ENCODE data around the gene OPCML. TPM values are rescaled to one million over a fixed set of nuclear protein-coding genes. Genes with fewer than 3 reads are reported as not detected.

Gene OPCML
- polyA plus RNA-seq, 3 donors, result not detected

DNA sequence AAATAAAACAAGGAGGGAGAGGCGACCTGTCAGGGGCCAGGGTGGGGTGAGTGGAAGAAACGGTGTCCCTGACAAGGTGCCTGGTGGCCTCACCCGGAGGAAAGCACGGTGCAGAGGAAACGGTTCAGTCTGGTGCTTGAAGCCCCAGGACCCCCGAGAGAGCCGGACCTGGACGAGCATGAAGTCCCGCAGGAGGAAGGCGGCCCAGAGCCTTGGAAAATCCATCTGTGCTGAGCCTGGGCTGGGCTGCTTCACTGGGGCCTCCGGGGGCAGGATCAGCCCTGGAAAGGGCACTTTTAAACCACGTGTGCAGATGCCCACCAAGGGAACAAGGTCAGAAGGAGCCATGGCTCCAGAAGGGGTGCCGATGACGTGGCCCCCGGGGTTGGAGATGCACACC, 467.3 kb downstream of the OPCML start:
- TF ChIP-seq, protein P1, sequence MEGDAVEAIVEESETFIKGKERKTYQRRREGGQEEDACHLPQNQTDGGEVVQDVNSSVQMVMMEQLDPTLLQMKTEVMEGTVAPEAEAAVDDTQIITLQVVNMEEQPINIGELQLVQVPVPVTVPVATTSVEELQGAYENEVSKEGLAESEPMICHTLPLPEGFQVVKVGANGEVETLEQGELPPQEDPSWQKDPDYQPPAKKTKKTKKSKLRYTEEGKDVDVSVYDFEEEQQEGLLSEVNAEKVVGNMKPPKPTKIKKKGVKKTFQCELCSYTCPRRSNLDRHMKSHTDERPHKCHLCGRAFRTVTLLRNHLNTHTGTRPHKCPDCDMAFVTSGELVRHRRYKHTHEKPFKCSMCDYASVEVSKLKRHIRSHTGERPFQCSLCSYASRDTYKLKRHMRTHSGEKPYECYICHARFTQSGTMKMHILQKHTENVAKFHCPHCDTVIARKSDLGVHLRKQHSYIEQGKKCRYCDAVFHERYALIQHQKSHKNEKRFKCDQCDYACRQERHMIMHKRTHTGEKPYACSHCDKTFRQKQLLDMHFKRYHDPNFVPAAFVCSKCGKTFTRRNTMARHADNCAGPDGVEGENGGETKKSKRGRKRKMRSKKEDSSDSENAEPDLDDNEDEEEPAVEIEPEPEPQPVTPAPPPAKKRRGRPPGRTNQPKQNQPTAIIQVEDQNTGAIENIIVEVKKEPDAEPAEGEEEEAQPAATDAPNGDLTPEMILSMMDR (IDR thresholded peaks at IDR 0.05), result no peak
- Mint-ChIP-seq H3K9me3 (peaks cover 0 to 5% (median 0%) of the 10 kb centered on the region in 7 donors), H3K36me3 (no peaks in the 10 kb centered on the region), H3K27ac (peak overlapping the region in 1 of 7 donors; percentile 6), H3K27me3 (ENCODE audit: low read depth in 3 of 3) (peaks cover 28 to 37% (median 36%) of the 10 kb centered on the region in 3 donors), H3K4me3 (peak overlapping the region in 1 of 2 donors; percentile 3), H3K4me1 (no peaks in the 10 kb centered on the region)
- Histone ChIP-seq H3K79me2 (ENCODE audit: insufficient read depth, low read length) (no peaks in the 10 kb centered on the region), H4K20me1 (ENCODE audit: insufficient read depth, low read length) (no peaks in the 10 kb centered on the region), H3K4me1 (ENCODE audit: control insufficient read depth in 1 of 2, insufficient read depth in 2 of 2, low read length in 2 of 2) (no peaks in the 10 kb centered on the region), H3K9ac (ENCODE audit: insufficient read depth, low read length, poor library complexity, severe bottlenecking) (no peak overlapping the region), H3K4me3 (replicated peaks in 1 of 3; ENCODE audit: low read depth in 2 of 3, low read length in 3 of 3) (no peak overlapping the region), H3K36me3 (replicated peaks in 1 of 2; ENCODE audit: control insufficient read depth in 1 of 2, insufficient read depth in 2 of 2, low read length in 2 of 2) (no peaks in the 10 kb centered on the region), H3K9me3 (replicated peaks in 1 of 2; ENCODE audit: control insufficient read depth in 1 of 2, insufficient read depth in 1 of 2, low read length in 2 of 2) (no peaks in the 10 kb centered on the region), H2AFZ (ENCODE audit: insufficient read depth, low read depth, low read length, poor library complexity, severe bottlenecking) (no peak overlapping the region), H3K27me3 (ENCODE audit: control insufficient read depth in 2 of 2, insufficient read depth in 2 of 2, low read length in 2 of 2) (peaks cover 3 to 28% of the 10 kb centered on the region in 2 donors), H3K4me2 (replicated peaks; ENCODE audit: extremely low read depth, low read length, poor library complexity, severe bottlenecking) (no peak overlapping the region), H3K27ac (ENCODE audit: low read depth in 1 of 2, low read length in 2 of 2) (no peak overlapping the region)
- intact Hi-C loops (cut with micrococcal nuclease), result no loop called here
- 88% methylated on average over 15 of the region's 15 CpGs for WGBS (ENCODE audit: insufficient coverage)
- DNase-seq, result no peak

DNA sequence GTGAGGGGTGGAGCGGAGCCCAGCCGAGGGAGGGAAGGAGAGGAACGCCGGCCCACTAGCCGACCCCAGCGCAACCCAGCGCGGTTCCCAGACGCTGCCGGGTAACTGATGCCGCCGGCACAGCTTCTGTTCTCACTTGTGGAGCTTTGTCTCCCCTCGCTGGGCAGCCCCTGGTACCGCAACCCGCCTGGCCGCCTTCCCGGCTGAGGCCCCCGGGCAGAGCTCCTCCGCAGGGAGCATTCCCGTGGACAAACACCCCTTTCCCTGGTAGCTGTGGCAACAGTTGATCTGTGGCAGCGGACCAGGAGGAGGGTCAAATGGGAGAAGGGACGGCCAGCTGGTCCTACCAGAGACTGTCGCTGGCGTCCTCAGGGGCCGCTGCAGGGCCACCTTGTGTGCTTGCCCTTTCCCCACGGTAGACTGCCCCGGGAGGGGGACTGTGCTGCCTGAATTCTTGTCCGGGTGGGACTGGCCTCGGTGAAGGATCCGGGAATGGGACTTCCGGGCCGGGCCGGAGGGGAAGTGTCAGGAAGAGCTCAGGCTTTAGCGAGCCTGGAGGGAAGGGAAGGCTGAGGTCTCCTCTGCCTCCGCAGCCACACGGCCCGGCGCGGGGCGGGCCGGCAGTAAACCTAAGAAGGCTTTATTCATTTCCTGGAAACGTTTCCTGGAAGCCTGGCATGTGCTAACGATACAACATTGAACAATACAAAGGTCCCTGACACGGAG, 468.0 kb downstream of the OPCML start:
- no peak overlapping the region for H3K4me3 ChIP-seq (replicated peaks in 1 of 3; ENCODE audit: low read depth in 2 of 3, low read length in 3 of 3)

More for the DNA sequence above, 468.0 kb downstream of the OPCML start:
- Histone ChIP-seq H3K9ac (ENCODE audit: insufficient read depth, low read length, poor library complexity, severe bottlenecking) (no peak overlapping the region), H4K20me1 (ENCODE audit: insufficient read depth, low read length) (no peaks in the 10 kb centered on the region), H3K9me3 (replicated peaks in 1 of 2; ENCODE audit: control insufficient read depth in 1 of 2, insufficient read depth in 1 of 2, low read length in 2 of 2) (no peaks in the 10 kb centered on the region), H3K27ac (ENCODE audit: low read depth in 1 of 2, low read length in 2 of 2) (no peak overlapping the region), H3K79me2 (ENCODE audit: insufficient read depth, low read length) (no peaks in the 10 kb centered on the region), H2AFZ (ENCODE audit: insufficient read depth, low read depth, low read length, poor library complexity, severe bottlenecking) (no peak overlapping the region), H3K4me2 (replicated peaks; ENCODE audit: extremely low read depth, low read length, poor library complexity, severe bottlenecking) (no peak overlapping the region), H3K27me3 (ENCODE audit: control insufficient read depth in 2 of 2, insufficient read depth in 2 of 2, low read length in 2 of 2) (peaks cover 3 to 26% of the 10 kb centered on the region in 2 donors), H3K36me3 (replicated peaks in 1 of 2; ENCODE audit: control insufficient read depth in 1 of 2, insufficient read depth in 2 of 2, low read length in 2 of 2) (no peaks in the 10 kb centered on the region), H3K4me1 (ENCODE audit: control insufficient read depth in 1 of 2, insufficient read depth in 2 of 2, low read length in 2 of 2) (no peaks in the 10 kb centered on the region)
- DNase-seq, result no peak
- Mint-ChIP-seq H3K4me3 (peak overlapping the region in 1 of 2 donors; percentile 67), H3K9me3 (peaks cover 0 to 5% (median 0%) of the 10 kb centered on the region in 7 donors), H3K36me3 (no peaks in the 10 kb centered on the region), H3K27ac (peak overlapping the region in 1 of 7 donors; percentile 6), H3K4me1 (no peaks in the 10 kb centered on the region), H3K27me3 (ENCODE audit: low read depth in 3 of 3) (peaks cover 28 to 36% (median 35%) of the 10 kb centered on the region in 3 donors)
- WGBS (ENCODE audit: insufficient coverage), result 2% methylated on average over 41 of the region's 44 CpGs
- intact Hi-C loops (cut with micrococcal nuclease), result no loop called here
- TF ChIP-seq, protein P1 (IDR thresholded peaks at IDR 0.05), result no peak
